ENCODE results near the gene CTIF.

CTIF gene

DNA sequence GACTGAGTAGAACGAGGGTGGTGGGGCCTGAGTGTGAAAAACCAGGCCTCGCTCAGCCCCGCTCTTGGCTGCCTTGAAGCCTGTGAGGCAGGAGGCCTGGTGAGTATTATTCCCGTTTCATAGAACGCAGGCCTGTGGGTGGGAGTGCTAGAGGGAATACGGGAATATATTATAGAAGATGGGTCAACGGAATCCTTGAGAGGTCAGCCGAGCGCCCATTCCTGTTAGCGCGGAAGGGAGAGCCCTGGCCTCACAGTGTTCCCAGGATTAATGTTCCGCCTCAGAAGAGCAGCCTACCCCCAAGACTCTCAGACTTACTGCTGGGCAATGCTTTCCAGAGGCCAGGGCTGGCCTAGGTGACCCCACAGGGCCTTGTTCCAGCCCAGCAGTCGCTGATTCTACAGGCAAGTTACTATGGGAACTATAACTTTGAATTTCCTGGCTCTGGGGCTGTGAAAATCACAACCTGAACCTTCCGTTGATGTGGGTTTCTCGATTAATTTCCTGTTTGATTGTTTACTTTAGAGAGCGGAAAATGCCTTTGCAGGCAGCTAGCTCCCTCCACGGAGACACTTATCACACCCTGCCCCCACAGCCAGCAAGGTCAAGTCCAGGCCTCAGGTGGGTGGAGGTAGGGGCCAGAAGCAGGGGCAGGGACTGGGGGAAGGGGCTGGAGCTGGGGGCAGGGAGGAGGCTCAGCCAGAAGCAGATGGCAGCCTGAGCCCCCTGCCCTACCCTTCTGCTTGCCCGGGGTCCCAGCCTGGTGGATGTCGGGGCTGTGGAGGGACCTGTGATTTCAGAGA lies 303.6 kb downstream of the CTIF start:
- DNase-seq, result no peak

DNA sequence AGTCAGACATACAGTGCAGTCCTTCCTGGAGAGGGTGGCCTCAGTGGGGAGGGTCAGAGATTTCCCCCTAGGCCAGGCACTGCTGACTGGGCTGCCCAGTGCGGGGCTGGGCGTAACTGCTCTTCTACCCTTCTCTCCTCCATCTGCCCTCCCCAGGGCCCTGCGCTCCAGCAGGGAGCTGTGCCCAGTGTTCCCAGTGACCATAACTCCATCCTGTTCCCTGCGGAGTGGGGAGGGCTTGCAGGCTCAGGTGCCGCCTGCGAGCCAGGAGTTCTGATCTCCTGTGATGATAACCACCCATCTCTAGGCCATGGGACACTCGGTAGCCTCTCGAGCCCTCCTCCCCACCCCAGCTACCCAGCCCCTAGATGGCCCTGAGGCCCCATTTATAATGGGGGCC lies 304.3 kb downstream of the CTIF start:
- no peak for DNase-seq

DNA sequence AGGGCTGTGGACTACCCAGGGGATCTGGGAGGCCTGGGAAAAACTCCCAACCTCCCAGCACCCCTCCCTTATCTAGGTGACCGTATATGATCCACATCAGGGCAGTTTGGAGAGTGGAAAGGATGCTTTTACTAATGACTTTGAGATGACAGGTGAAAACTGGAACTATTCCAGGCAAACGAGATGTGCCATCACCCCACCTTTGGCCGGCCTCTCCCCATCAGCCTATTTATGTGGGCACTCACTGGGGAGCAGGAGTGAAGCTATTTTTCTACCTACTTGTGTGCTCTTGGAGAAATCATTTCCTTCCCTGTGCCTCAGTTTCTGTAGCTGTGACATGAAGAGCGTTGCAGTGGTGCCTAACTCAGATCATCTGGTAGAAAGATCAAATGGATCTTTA lies 304.8 kb downstream of the CTIF start:
- no peak for DNase-seq

DNA sequence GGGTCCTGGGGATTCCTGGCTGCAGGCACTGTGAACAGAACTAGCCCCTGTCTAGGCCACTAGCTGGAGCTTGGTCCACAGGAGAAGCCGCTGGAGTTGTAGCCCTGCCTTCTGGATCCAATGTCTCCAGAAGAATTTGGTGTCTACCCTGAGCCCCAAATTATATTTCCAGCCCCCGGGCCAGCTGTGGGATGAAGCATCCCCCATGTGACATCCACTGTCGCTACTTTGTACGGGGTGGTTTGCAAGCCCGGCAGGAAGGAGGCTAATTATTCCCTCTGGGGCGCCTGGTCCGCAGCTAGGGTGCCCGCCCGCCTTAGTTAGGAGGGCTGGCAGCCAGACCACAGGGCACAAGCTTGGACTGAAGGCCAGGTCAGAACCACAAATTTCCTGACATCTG lies 305.4 kb downstream of the CTIF start:
- no peak for DNase-seq

DNA sequence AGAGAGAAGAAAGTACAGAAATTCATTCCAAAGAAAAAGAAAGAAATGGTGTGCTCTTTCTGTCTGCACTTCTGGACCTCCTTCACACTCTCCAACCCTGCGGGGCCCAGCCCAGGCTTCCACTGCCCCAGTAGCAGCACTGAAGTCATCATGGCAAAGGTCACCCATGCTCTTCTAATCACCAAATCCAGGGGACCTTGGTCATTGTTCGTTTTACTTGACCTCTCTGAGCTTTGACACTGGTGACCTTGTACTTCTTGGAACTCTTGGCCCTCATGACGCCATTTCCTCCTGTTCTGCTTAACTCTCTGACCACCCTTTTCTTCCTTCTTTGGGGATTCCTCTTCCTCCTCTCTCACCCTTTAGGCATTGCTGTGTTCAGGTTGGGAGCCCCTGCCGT lies 306.3 kb downstream of the CTIF start:
- no peak for DNase-seq

DNA sequence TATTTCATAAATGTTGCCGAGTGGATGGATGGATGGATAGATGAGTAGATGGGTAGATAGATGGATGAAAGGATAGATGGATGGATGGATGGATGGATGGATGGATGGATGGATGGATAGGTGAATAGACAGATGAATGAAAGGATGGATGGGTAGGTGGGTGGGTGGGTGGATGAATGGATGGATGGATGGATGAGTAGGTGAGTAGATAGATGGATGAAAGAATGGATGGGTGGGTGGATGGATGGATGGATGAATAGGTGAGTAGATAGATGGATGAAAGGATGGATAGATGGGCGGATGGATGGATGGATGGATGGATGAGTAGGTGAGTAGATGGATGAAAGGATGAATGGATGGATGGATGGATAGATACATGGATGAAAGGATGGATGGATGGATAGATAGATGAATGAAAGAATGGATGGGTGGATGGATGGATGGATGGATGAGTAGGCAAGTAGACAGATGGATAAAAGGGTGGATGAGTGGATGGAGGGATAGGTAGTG lies 307.6 kb downstream of the CTIF start:
- no peak for DNase-seq

DNA sequence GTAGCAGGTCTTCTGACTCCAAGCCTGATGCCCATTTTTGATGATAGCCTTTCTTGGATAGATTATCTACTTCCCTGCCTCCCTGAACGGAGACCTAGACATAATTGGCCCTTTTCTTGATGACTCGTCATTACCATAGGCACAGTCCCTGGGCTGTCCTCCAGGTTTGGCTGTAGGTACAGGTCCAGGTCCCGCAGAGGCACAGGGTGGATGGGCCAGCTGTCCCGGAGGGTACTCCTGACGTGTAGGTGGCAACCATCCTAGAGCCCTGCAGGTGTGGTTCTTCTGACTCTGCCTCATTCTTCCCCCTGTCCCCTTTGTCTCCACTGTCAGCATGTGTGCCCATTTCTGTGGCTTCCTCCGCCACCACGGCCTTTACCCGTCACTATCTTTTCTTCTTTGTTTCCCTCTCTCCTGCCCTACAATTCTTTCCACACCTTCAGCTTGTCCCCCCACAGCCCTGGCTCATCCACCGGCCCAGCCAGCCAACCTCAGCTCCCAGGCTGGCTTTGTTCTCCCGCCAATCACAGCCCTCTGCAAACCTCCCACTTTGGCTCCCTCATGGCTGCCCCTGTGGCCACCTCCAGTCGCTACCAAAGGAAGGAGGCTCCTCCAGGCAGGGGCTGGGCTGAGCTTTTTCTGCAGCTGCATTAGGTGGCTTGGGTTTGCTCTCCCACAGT lies 309.1 kb downstream of the CTIF start:
- DNase-seq, result no peak

DNA sequence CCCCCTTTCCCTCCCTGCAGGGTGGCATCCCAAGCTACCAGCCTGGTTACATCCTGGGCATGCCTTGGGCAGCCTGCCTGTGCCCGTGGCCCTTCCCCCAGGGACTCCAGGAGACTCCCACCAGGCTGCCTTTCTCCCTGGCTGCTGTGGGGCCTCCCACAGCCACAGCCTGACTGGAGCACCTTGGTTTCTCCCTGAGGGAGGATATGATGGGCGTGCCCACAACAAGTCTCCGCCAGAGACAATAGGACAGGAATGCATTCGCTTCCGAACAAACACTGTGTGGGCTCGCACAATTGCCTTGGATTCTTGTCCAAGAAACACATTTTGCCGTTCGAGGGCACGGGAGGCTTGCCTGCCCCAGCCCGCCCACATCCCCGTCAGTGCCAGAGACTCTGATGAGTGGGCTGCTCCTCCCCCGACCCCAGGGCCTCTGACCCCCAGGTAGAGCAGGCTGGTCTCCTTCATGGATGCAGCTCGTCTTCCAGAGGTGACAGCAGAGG lies 309.9 kb downstream of the CTIF start:
- no peak for DNase-seq

DNA sequence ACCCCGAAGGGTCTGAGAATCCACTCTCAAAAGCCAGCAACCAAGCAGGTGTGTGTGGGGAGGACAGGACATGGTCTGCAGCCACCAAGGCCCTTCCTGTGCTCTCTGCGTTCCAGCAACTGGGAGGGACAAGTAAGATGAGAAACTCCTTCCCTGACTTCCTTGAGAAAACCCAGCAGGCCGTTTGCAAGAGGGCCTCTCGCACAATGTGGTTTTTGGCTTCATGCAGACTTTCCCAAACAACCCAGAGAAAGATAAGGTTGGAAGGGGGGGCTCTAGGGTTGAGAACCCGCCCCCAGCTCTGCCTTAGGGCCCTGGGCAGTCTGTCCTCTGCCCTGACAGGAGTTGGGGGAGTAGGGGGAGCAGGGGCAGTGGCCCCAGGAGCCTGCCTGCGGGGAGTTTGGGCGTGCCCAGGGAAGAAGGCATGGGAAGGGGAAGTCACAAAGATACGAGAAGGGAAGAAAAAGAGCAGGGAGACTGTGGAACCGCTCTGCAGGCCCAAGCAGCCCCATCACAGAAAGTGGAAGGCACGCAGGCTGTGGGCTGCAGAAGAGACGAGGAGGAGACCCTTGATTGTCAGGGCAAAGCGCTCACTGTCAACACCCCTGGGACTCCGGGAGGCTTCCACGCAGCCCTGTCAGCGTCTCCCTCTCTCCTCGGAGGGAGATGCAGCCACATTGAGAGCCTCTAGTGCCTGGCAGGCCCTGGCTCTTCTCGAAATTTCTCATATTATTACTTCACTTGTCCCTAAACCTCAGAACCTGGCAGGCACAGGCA lies 312.2 kb downstream of the CTIF start:
- no peak for DNase-seq

DNA sequence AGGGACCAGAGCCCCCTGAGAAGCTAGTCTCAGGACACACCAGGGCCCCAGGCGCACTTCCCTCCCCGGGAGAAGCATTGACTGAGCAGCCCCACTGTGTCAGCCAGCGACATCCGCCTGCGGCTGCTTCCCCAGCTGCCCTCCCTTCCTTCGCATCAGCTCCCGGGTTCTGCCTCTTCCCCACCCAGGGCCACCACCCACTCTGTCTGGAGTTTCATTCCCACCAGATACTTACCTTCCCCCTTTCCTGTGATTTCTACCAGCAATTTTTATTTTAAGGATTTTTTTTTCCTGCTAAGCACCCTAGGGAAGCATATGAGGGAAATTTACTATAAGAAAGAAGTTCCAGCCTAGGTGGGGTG lies 312.7 kb downstream of the CTIF start:
- DNase-seq, result no peak

DNA sequence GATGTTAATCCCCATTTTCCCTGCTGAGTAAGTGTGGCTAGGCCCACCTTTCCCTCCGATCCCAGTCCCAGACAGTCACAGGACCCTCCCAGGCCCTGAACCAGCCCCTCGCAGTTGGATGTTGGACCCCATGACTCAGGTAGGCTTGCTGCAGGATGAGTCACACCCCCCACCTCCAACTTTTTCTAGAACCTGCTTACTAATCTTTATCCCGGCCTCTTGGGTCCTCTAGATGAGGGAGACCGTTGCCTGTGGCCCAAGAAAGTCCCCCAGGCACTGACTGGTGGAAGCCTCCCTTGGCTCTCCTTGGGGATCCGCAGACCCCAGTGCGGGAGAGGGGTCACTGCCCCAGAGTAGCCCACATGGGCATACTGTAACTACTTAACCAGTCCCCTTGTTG lies 313.5 kb downstream of the CTIF start:
- DNase-seq, result no peak

DNA sequence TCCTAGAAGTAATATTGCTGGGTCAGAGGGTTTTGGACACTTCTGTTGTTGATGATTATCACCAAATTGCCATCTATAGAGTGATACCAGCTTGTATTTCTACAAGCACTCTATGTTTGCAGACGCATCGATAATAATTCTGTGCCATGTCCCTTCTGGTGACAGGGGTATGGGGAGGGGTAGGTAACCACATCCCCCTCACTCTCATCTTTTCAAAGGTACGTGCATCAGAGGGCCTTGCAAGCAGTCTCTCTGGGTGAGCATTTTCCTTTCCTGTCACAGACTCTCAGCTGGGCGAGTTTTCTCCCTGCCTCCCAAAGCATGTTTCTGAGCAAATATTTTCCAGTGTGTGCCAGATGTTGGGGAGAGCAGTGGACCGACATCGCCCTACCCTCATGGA lies 314.0 kb downstream of the CTIF start:
- DNase-seq, result no peak

DNA sequence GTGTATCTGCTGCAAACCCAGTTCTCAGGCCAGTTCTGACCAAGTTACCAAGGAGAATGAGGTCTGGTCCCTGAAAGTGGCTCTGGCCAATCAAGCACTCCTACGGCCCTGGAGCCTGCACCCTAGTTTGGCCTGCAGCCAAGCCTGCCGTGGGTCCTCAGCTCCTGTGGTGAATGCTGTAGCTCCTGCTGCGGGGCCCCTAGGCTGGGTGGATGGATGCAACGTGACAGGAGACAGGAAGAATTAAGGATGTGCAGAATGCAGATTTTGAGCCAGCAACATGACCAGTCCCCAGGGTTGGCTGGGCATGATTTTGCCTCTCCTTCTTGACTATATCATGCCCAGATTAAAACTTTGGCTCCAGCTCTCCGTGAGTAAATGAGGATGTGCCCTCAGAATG lies 314.8 kb downstream of the CTIF start:
- DNase-seq, result no peak

DNA sequence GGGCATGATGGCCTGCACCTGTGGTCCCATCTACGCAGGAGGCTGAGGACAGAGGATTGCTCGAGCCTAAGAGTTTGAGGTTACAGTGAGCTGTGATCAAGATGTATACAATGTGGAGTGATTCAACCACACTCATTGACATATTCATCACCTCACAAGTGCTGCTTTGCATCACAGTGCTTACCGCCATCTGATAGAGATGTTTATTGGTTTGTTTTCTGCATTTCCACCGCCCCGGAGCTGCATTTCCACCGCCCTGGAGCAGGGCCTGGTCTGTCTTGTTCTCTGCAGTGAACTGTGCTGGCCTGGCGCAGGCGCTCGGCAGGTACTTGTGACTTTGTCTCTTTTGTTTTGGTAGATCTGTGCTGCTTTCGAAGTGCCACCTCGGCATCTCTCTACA lies 315.9 kb downstream of the CTIF start:
- DNase-seq, result no peak

DNA sequence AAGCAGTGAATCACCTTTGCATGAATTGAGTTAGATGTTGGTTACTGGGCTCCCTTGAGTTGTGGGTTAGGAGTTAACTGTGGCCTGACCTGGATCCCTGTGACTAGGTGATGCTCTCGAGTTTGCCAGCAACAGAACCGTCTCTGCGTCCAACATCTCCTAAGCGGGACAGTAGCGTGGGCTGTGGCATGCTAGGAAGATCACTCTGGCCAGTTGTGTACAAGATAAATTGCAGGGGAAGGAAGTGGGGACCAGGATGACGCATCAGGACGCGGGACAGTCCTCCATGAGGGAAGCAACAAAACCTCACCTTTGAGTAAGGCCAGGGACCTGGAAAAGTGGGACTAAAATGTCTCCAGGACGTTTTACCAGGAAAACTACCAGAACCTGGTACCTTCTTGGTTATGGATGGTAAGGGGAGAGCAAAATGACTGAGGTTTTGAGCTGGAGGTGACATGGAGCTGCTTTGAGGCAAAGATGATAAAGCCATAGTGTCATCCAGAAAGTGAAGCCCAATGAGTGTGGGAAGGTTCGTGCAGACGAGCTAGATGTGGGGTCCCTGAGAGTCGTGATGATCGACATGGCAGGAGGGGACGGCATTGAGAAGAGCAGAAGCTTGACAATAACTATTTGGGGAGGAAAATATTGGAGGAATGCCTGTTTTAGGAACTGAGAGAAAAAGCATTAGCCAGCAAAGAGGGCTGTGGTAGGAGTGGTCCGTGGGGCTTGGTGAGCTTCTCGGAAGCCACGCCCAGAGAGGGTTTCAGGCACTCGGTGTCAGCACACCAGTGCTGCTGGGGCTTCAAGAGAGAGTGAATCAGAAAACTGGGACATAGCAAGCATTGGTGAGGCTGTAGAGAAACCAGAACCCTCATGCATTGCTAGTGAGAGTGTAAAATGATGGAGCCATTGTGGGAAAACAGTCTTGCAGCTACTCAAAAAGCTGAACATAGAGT lies 316.9 kb downstream of the CTIF start:
- DNase-seq, result no peak

DNA sequence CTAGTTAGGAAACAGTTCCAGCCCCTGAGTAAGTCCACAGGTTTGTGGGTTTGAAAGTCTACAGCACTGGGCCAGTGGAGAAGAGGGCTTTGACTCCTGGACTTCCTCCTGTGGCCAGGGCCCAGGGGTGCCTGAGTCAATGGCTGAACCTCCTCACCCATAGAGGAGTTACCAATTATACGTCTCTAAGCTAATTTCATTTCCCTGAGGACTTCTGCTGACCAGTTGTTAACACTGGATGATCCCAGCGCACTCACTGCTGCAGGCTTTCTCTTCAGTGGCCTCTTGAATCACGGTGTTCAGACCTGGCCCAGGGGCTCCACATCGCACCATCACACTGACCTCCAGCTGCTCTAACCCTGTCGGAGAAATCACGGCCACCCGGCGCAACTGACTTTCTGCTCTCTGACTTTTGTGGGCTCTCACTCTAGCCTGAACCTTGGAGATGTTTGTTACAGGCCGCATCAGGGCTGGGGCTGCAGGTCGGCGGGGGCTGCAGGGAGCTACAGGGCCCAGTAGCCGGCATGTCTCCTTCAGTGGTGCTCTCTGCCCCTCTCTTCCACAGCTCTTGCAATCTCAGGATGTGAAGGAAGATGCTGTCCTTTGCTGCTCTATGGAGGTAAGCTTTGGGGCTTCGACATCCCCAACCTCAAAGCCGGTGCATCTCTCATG lies 318.3 kb downstream of the CTIF start:
- no peak for DNase-seq

DNA sequence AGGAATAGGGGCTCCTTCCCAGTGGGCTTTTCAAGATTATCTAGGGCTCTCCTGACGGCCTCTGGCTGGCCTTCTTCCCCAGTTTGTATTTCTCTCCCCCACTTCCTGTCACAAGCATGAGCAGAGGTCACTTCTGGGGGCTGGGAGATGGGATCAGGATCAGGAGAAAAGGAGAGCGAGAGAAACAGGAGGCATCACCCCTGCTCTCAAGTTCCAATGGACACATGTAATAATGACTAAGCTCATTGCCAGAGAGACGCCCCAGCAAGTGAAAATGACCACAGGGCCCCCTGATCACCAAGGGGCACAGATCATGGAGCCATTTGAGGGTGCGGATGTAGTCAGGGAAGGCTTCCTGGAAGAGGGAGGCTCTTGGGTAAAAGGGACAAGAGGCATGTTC lies 319.8 kb downstream of the CTIF start:
- no peak for DNase-seq

DNA sequence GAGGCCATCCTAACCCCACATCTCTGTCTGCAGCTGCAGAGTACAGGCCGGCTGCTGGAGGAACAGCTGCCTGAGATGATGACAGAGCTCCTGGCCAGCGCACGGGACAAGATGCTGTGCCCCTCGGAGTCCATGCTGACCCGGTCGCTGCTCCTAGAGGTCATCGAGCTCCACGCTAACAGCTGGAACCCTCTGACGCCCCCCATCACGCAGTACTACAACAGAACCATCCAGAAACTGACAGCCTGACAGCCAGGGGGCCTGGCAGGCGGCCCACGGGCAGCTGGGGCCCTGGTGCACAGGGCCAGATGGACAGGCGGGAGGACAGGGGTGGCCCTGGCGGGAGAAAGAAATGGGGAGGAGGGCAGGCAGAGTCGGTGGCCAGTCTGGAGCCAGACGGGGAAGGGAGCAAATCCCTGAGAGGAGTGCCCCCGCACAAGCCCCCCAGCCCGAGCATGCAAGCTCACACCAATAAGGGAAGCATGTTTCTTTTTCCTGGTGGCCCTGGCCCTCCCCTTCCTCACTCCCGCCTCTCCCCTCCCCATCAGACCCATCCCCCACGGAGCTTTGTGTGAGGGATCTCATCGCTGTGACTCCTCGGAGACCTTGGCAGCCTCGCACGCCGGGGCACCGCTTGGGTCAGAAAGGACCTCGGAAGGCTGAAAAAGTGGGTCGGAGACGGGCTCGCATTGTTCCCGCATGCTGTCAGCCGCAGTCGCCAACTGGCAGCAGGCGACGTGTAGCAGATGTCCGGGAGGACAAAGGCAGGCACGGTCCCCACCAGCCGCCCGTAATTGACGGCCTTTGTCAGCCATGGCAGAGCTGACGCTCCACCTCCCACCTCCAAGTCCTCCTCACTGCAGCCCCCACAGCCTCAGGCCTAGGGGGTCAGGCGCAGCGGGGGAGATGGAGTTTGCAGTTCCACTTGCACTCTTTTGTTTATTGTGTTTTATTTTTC lies 320.8 kb downstream of the CTIF start:
- DNase-seq, result peak; percentile 21

DNA sequence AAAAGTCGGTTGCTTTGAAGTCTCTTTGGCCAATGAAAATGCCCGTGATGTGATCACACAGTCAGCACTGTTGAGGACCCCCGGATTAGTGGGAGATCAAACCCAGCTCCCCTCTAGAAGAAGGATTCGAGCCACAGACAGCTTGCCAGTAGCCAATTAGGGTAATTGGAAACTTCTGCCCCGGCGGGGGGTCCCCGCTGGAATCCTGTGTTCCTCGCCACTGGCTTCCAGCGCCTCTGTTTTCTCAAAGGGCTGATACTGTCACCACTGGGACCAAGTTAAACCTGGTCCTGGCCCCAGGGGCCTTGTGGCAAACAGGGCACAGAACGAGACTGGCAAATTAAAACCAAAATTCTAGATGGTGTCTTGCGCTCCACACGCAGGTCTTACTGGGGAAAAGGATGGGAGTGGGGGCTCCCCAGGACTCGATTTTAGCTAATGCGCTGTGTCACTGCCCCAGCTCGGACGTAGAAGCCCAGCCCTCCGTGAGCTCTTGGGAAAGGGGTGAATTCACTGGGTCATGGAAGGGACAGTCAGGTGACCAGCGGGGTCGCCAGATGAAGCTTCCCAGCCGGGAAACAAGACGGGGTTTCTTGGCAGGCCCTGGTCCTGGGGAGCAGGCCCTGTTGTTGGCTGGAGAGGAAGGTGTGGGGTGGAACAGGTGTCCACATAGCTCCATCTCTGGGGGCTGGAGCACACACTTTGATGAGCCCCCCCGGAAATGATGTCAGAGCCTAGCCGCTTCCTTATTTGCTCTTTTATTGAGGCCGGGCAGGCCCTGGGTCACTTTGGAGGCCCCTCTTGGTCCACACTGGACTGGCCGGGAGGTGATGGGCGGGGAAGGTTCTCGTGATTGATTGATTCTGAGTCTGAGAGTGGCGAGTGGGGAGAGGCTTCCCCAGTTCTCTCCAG lies 321.7 kb downstream of the CTIF start:
- no peak for DNase-seq
